ENCODE measurements around the gene GLIPR1.

Gene GLIPR1

DNA sequence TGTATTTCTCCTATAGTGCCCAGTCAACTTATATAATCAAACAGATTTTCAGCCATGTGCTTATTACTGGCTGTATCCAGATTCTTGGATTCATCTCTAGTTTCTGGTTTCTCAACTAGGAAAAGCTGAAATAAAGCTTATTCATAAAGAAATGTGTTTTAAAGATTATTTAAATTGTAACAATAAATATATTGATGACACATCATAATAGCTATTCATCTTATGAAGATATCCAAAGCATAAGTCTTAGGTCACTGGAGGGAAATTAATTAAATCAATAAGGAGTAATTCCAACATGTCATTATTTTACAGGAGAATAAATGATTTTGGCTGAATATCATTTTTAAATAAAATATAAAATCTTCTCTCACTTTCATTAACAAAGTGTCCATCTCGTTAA is 63.0 kb downstream of the GLIPR1 start:
- H3K27ac Mint-ChIP-seq: no peak overlapping the region
- intact Hi-C loops (cut with micrococcal nuclease): no loop called here
- no peak overlapping the region for H3K4me3 Mint-ChIP-seq
- no peaks in the 10 kb centered on the region for H3K9me3 Mint-ChIP-seq
- no peaks in the 10 kb centered on the region for H3K36me3 Mint-ChIP-seq (ENCODE audit: low read depth)
- H3K27me3 Mint-ChIP-seq: peaks cover 6% of the 10 kb centered on the region
- H3K4me1 Mint-ChIP-seq (ENCODE audit: low read depth): no peaks in the 10 kb centered on the region

GRCh38 chr12:75545636-75546035 is 65.1 kb downstream of the GLIPR1 start:
- intact Hi-C loops (cut with micrococcal nuclease): no loop called here
- no peaks in the 10 kb centered on the region for H3K4me1 Mint-ChIP-seq (ENCODE audit: low read depth)
- no peak overlapping the region for H3K4me3 Mint-ChIP-seq
- peaks cover 8% of the 10 kb centered on the region for H3K27me3 Mint-ChIP-seq
- no peak overlapping the region for H3K27ac Mint-ChIP-seq
- no peaks in the 10 kb centered on the region for H3K36me3 Mint-ChIP-seq (ENCODE audit: low read depth)
- H3K9me3 Mint-ChIP-seq: no peaks in the 10 kb centered on the region

GRCh38 chr12:75548879-75549278 is 68.3 kb downstream of the GLIPR1 start:
- peaks cover 8% of the 10 kb centered on the region for H3K27me3 Mint-ChIP-seq
- no peak overlapping the region for H3K27ac Mint-ChIP-seq
- H3K36me3 Mint-ChIP-seq (ENCODE audit: low read depth): no peaks in the 10 kb centered on the region
- intact Hi-C loops (cut with micrococcal nuclease): no loop called here
- no peak overlapping the region for H3K4me3 Mint-ChIP-seq
- H3K9me3 Mint-ChIP-seq: no peaks in the 10 kb centered on the region
- no peaks in the 10 kb centered on the region for H3K4me1 Mint-ChIP-seq (ENCODE audit: low read depth)

DNA sequence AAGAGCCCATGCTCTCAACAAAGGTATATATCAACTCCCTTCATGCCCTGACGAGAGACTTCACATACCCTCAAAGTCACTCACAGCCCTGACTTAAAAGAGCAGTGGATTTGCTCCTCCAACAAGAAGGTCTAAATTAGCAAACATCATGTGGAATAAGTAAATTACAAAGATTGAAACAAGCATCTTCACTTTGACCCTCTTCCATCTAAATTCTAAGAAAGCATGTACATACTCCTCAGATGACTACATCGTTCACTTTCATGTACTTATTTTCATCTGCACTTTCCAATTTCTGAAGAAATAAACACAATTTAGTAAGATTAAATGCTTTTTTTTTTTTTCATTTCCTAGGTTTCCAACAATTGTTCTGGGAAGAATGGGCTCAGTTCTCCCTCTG is 69.4 kb downstream of the GLIPR1 start:
- H3K27me3 Mint-ChIP-seq: peaks cover 8% of the 10 kb centered on the region
- no peak overlapping the region for H3K4me3 Mint-ChIP-seq
- H3K36me3 Mint-ChIP-seq (ENCODE audit: low read depth): no peaks in the 10 kb centered on the region
- no peaks in the 10 kb centered on the region for H3K4me1 Mint-ChIP-seq (ENCODE audit: low read depth)
- intact Hi-C loops (cut with micrococcal nuclease): no loop called here
- no peak overlapping the region for H3K27ac Mint-ChIP-seq
- no peaks in the 10 kb centered on the region for H3K9me3 Mint-ChIP-seq

DNA sequence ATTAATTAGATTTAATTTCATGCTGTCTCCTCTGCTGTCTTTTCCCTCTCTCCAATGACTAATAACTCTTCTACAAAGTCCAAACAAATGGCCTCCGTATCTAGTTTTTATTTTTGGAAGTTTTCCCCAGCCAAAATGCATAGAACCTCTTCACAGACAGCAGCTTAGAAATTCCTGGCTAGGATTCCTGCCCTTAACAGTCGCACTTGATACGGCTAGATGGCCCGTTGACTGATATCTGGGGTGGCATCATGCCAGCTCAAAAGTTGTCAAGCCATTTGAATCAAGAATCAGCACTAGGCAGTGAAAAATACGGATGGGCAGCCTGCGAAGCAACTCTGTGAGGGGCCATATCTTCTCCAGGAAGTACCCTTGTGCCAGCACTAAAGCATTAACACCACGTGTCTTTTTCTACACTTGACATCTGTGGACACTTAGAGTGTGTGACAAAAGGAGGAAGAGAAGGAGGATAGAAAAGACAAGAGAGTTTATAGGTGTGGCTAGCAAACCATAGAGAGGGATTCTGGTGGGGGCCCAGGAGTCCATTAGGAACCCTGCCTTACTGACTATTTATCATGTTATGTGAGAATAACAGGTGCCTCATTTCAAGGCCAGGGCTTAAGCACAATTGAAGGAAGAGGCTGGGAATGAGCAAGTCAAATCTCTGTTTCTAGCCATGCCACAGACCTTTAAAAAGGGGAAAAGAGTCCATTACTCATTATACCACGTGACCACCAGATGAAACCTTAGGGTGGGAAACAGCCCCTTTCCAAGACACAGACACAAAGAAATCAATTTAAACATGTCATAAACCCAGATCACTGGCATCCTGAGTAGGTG is 70.1 kb downstream of the GLIPR1 start:
- peaks cover 8% of the 10 kb centered on the region for H3K27me3 Mint-ChIP-seq
- intact Hi-C loops (cut with micrococcal nuclease): no loop called here
- H3K4me3 Mint-ChIP-seq: no peak overlapping the region
- H3K4me1 Mint-ChIP-seq (ENCODE audit: low read depth): no peaks in the 10 kb centered on the region
- H3K36me3 Mint-ChIP-seq (ENCODE audit: low read depth): no peaks in the 10 kb centered on the region
- no peak overlapping the region for H3K27ac Mint-ChIP-seq
- no peaks in the 10 kb centered on the region for H3K9me3 Mint-ChIP-seq

GRCh38 chr12:75551477-75551876 is 70.9 kb downstream of the GLIPR1 start:
- H3K4me1 Mint-ChIP-seq (ENCODE audit: low read depth): no peaks in the 10 kb centered on the region
- H3K36me3 Mint-ChIP-seq (ENCODE audit: low read depth): no peaks in the 10 kb centered on the region
- H3K4me3 Mint-ChIP-seq: no peak overlapping the region
- peaks cover 8% of the 10 kb centered on the region for H3K27me3 Mint-ChIP-seq
- no peaks in the 10 kb centered on the region for H3K9me3 Mint-ChIP-seq
- intact Hi-C loops (cut with micrococcal nuclease): no loop called here
- no peak overlapping the region for H3K27ac Mint-ChIP-seq

DNA sequence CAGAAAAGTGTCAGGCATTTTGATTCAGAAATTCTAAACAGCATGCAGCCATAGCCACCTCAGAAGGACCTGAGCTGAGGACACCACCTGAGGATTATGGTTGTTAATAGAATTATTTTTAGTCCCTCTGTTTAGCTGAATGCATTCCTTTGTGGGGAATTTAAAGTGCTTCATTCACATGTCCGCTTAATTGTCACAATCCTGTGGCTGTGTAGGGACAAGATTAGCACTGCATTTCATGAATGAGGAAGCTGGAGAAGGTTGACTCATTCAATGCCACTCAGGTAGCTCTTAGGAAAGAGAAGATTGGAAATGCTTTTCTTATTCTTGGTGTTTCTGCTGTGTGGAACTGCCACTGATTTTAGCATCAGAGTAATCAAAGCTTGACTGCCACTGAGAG is 72.8 kb downstream of the GLIPR1 start:
- H3K4me1 Mint-ChIP-seq (ENCODE audit: low read depth): no peaks in the 10 kb centered on the region
- no peak overlapping the region for H3K4me3 Mint-ChIP-seq
- no peak overlapping the region for H3K27ac Mint-ChIP-seq
- no peaks in the 10 kb centered on the region for H3K9me3 Mint-ChIP-seq
- intact Hi-C loops (cut with micrococcal nuclease): no loop called here
- H3K27me3 Mint-ChIP-seq: peaks cover 7% of the 10 kb centered on the region
- H3K36me3 Mint-ChIP-seq (ENCODE audit: low read depth): no peaks in the 10 kb centered on the region
